GM18870 (cell line): ENCODE results near the gene HIGD2A.

Experiments used
- ATAC-seq: cut with Tn5 transposase; IDR thresholded peaks from one replicate; pipeline ENCODE4 v1.9.1; 2021; ENCODE audit warnings: moderate library complexity; ENCODE audit not compliant: unreplicated experiment

The HIGD2A gene

GRCh38 chr5:176415240-176415951, 26.8 kb downstream of the HIGD2A start:
- ATAC-seq = no peak

GRCh38 chr5:176415952-176416924, 27.7 kb downstream of the HIGD2A start, which contains the start of gene CLTB:
Gene CLTB, minus strand, starts transcription at chr5:176416539. Its CDS starts 176 bp downstream, at chr5:176416363.
- ATAC-seq = peak; percentile 53

GRCh38 chr5:176416965-176417364, 28.4 kb downstream of the HIGD2A start:
- no peak for ATAC-seq

- no peak for ATAC-seq
Observed at GRCh38 chr5:176418251-176418650, 29.7 kb downstream of the HIGD2A start.

- ATAC-seq = no peak
Observed at GRCh38 chr5:176420086-176420485, 31.5 kb downstream of the HIGD2A start.

- no peak for ATAC-seq
Observed at GRCh38 chr5:176420972-176421544, 32.5 kb downstream of the HIGD2A start.

GRCh38 chr5:176424181-176424580, 35.6 kb downstream of the HIGD2A start:
- ATAC-seq = no peak

GRCh38 chr5:176425138-176425537, 36.6 kb downstream of the HIGD2A start:
- ATAC-seq = no peak

GRCh38 chr5:176425791-176426190, 37.2 kb downstream of the HIGD2A start:
- ATAC-seq = no peak

- ATAC-seq = no peak
Observed at GRCh38 chr5:176426876-176427275, 38.3 kb downstream of the HIGD2A start.

- no peak for ATAC-seq
Observed at GRCh38 chr5:176427971-176428370, 39.4 kb downstream of the HIGD2A start.

- ATAC-seq = no peak
Observed at GRCh38 chr5:176429972-176430371, 41.4 kb downstream of the HIGD2A start.

- no peak for ATAC-seq
Observed at GRCh38 chr5:176432707-176433106, 44.2 kb downstream of the HIGD2A start.

GRCh38 chr5:176436656-176437055, 48.1 kb downstream of the HIGD2A start:
- ATAC-seq = no peak

GRCh38 chr5:176438959-176439757, 50.6 kb downstream of the HIGD2A start:
- ATAC-seq = no peak
